Loucy (cell line): ENCODE measurements around the gene PNPLA7.

ENCODE experiments used
- CTCF ChIP-seq: fragments of 200-600 bp; sonication (generic); conservative IDR thresholded peaks from 2 replicates; pipeline ENCODE4 v1.5.1; 2014; ENCODE audit warnings: mild to moderate bottlenecking, antibody characterized with exemption, low read length
- EZH2phosphoT487 ChIP-seq: fragments of 200-600 bp; IDR thresholded peaks from 2 replicates; pipeline ENCODE4 v1.6.1; 2018; ENCODE audit warnings: antibody characterized with exemption, mild to moderate bottlenecking, moderate library complexity, borderline replicate concordance

- TF ChIP-seq CTCF (no peak), EZH2phosphoT487 (no peak)
Measured at GRCh38 chr9:137569609-137570203, 19.5 kb upstream of the PNPLA7 start.
